ENCODE data around the gene BAIAP2.

The BAIAP2 gene

DNA sequence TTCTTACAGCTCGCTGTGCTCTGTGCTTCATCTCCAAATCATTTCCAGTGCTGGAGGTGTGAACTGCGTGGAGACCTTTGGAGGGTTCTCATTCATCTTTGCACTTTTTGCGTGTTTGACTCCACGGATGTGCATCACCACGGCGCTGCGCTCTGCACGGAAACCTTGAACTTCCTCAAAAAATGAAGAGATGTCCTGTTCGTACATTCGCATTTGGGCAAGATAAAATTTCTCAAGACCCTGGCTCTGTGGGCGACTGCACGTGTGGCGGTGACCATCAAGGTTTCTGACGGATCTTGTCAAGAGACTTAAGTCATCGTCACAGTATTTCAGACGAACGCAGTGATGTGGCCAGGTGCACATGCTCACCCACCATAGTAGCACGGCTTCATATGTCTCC lies 120.0 kb downstream of the BAIAP2 start:
- no peak for DNase-seq (ENCODE audit: low read depth)
- TF ChIP-seq, protein P1, sequence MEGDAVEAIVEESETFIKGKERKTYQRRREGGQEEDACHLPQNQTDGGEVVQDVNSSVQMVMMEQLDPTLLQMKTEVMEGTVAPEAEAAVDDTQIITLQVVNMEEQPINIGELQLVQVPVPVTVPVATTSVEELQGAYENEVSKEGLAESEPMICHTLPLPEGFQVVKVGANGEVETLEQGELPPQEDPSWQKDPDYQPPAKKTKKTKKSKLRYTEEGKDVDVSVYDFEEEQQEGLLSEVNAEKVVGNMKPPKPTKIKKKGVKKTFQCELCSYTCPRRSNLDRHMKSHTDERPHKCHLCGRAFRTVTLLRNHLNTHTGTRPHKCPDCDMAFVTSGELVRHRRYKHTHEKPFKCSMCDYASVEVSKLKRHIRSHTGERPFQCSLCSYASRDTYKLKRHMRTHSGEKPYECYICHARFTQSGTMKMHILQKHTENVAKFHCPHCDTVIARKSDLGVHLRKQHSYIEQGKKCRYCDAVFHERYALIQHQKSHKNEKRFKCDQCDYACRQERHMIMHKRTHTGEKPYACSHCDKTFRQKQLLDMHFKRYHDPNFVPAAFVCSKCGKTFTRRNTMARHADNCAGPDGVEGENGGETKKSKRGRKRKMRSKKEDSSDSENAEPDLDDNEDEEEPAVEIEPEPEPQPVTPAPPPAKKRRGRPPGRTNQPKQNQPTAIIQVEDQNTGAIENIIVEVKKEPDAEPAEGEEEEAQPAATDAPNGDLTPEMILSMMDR (conservative IDR thresholded peaks at IDR 0.05; ENCODE audit: low read depth, low read length), result no peak
- no peak overlapping the region for H3K4me3 ChIP-seq (ENCODE audit: low read depth, low read length)

DNA sequence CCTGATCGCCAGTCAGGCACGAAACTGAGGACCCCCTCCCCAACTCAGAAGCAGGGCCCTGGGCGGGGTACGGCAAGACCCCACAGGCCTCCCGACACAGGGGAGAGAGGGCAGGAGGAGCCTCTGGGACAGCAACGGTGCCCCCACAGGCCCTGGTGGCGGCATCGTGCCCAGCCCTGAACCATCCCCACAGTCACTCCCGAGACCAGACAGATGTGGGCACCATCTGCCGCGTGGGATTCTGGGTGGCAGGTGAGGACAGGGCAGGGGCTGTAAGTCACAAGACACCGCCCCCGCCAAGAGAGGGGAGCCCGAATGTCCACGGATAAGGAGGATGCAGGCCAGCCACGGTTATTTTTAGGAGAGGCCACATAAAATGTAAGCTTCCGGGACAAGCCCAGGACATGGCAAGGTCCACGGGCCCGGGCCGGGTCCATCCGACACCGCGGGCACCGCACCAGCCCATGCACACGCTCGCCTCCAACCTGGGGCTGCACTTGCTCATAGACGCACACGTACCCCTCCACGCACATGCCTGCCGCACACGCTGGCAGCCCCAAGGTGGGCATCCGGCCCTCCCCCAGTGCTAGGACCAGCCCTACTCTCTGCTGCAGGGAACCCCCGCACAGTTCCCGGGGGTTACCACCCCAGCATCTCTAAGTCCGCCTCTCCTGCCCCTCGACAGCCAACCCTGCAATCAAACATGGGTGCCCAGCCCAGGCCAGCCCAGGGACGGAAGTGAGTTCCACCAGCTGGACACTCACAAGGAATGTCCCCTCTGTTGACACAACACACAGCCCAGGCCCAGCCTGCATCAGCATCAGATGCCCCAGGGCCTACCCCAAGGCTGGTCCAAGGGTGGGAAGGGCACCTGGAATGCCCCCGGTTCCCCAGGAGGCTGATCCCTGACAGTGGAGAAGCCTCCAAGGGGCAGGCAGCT lies 122.2 kb downstream of the BAIAP2 start:
- TF ChIP-seq, protein P1 (conservative IDR thresholded peaks at IDR 0.05; ENCODE audit: low read depth, low read length), result no peak
- no peak overlapping the region for H3K4me3 ChIP-seq (ENCODE audit: low read depth, low read length)
- no peak for DNase-seq (ENCODE audit: low read depth)

DNA sequence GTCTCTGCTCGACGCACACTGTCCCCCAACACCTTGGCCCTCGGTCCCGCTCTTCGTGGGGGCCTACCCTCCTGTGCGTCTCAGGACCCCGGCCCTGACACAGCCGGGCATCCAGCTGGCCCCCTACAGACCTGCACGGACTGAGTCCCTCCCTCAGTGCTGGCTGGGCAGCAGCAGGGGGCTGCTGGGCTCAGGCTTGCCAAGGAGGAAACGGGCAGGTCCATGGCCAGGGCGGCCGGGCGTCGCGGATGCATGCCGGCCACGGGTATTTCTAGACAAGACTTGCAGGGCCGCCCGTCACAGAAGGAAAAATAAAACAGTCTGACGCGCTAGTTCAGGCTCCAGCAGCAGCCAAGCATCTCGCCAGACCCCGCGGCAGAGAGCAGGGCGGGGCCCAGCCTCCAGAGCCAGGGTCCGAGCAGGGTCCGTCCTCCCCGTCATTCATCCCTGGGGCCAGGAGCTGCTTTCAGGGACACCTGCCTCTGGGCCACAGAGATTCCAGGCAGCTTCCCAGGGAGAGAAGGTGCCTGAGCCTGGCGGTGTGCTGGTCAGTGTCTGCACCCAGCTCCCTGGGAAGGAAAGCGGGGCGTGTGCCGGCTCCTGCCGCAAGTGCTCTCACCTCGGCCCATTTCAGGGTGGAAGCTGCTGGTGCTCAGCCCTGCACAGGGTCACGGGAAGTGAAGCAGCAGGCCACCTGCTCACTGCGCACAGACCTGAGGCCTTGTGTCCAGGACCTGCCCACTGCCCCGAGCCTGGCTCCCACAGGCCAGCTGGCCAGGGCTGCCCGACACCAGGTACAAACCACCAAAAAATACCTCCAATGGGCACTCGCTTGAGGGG lies 123.1 kb downstream of the BAIAP2 start:
- TF ChIP-seq, protein P1 (conservative IDR thresholded peaks at IDR 0.05; ENCODE audit: low read depth, low read length), result no peak
- no peak for DNase-seq (ENCODE audit: low read depth)
- H3K4me3 ChIP-seq (ENCODE audit: low read depth, low read length), result no peak overlapping the region

DNA sequence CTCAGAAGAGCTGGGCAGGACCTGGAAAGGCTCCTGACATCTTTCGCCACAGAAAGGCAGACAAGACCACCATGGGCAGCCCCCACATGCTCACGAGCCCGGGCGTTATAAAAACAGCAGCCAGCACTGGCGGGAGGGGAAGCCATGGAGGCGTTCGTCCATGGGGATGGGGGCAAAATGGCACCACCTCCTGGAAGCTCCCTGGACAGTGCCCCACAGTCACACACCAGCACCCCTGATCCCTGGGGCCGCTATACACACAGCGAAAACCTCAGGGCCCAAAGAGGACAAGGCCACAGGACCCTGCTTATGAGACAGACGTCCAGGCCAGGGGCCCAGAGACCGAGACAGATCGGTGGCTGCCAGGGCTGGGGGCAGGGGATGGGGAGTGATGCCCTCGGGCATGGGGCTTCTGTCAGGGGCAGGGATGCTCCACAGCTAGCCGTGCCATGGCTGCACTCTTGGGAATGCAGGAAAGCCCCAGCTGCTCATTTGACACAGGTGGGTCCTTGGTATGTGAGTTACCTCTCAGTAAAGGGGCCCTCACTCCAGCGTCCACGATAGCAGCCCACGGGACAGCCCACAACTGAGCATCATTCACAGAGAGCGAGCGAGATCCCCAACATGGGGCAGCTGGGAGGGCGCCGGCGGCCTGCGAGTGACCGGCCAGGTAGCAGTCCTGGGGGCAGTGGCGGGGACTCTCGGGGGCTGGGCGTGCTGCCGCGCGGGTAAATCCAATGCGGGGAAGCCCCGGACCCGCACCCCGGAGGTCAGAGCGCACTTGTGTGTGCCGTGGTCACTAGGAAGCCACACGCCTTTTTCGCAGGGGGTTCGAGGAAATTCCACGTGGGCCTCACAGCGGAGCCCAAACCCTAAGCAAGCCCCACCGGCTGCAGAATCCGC lies 124.0 kb downstream of the BAIAP2 start:
- TF ChIP-seq, protein P1 (conservative IDR thresholded peaks at IDR 0.05; ENCODE audit: low read depth, low read length), result no peak
- H3K4me3 ChIP-seq (ENCODE audit: low read depth, low read length), result no peak overlapping the region

DNA sequence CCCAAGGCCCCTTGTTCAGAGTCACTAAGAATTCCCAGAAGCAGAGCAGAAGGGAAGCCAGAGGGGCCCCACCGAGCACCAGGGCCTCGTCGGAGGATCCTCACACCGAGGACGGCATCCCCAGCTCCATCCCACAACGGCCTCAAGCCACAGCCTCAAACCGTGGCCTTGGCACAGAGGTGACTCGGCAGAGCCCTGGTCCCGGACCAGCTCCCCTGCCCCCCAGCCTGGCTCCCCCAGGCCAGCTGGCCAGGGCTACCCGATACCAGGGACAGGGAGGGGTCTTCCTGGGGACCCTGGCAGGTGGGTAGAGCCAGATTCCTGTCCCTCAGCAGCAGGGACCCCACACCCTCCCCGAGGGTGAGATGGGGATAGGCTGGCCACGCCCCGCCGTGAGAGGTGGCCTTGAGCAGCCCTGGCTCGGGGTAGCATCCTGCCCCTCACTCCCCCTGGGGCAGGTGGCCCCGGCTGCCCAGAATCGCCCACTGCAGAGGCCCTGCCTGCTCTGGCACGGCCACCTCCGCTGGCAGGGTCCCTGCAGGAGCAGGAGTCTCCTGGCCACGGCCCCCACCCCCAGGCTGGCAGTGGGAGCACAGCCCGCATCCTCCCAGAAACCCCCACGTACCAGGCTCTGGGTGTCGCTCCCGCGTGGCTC lies 124.8 kb downstream of the BAIAP2 start:
- no peak overlapping the region for H3K4me3 ChIP-seq (ENCODE audit: low read depth, low read length)
- TF ChIP-seq, protein P1 (conservative IDR thresholded peaks at IDR 0.05; ENCODE audit: low read depth, low read length), result no peak
- no peak for DNase-seq (ENCODE audit: low read depth)

More for the DNA sequence above, 124.0 kb downstream of the BAIAP2 start:
- no peak for DNase-seq (ENCODE audit: low read depth)

DNA sequence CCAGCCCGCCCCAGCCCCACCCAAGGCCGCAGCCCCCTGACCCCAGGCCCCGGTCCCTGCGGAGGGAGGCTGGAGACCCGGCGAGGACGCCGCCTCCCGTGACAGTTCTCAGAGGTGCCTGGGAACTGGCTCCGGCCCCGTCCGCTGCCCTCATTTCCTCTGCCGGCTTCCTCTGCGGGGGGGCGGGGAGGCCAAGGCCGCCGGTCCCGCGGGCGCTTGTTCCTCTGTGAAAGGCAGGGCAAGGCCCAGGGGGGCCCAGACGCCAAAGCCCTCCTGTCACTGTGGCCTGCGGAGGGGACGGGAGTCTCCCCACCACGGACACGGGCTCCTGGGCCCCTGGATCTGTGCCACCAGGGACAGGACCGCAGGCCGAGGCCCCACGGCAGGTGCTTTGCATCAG lies 125.4 kb downstream of the BAIAP2 start:
- DNase-seq (ENCODE audit: low read depth), result no peak
- TF ChIP-seq, protein P1 (conservative IDR thresholded peaks at IDR 0.05; ENCODE audit: low read depth, low read length), result no peak
- H3K4me3 ChIP-seq (ENCODE audit: low read depth, low read length), result no peak overlapping the region

Data from choroid plexus epithelial cell (primary cell).